IPS-15b (cell line): Measurements from ENCODE around the gene HAL.
A peak's percentile ranks its signal among the peaks of the same experiment; 100 is the strongest.

ENCODE experiments used
- H3K27me3 ChIP-seq: one replicate; pipeline ENCODE4 v1.6.1; 2013; ENCODE audit warnings: low read length; ENCODE audit not compliant: control insufficient read depth, insufficient read depth
- H3K36me3 ChIP-seq: one replicate; pipeline ENCODE4 v1.6.1; 2013; ENCODE audit warnings: low read length; ENCODE audit not compliant: control insufficient read depth, insufficient read depth
- H3K4me1 ChIP-seq: one replicate; pipeline ENCODE4 v1.6.1; 2013; ENCODE audit warnings: mild to moderate bottlenecking, low read length; ENCODE audit not compliant: control insufficient read depth, insufficient read depth
- H3K4me3 ChIP-seq: one replicate; pipeline ENCODE4 v1.5.1; 2013; ENCODE audit warnings: low read depth, low read length
- H3K9ac ChIP-seq: one replicate; pipeline ENCODE4 v1.6.1; 2013; ENCODE audit warnings: low read depth, mild to moderate bottlenecking, low read length
- H3K9me3 ChIP-seq: one replicate; pipeline ENCODE4 v1.6.1; 2013; ENCODE audit warnings: mild to moderate bottlenecking, low read length; ENCODE audit not compliant: control insufficient read depth, insufficient read depth

The HAL gene

GRCh38 chr12:96034621-96035282 is 38.6 kb upstream of the HAL start:
- H3K4me1 ChIP-seq = no peaks in the 10 kb centered on the region
- H3K4me3 ChIP-seq = peak overlapping the region; percentile 81
- H3K9ac ChIP-seq = peak overlapping the region; percentile 80
- H3K27me3 ChIP-seq = no peaks in the 10 kb centered on the region
- H3K9me3 ChIP-seq = no peaks in the 10 kb centered on the region
- H3K36me3 ChIP-seq = no peaks in the 10 kb centered on the region

GRCh38 chr12:96033549-96034389 is 37.6 kb upstream of the HAL start:
- Histone ChIP-seq H3K36me3 (no peaks in the 10 kb centered on the region), H3K4me1 (no peaks in the 10 kb centered on the region), H3K27me3 (no peaks in the 10 kb centered on the region), H3K9me3 (no peaks in the 10 kb centered on the region), H3K4me3 (peak overlapping the region; percentile 81), H3K9ac (no peak overlapping the region)

- H3K36me3 ChIP-seq = peaks cover 2% of the 10 kb centered on the region
These were observed 33.7 kb upstream of the HAL start for GRCh38 chr12:96029826-96030225.

GRCh38 chr12:96028538-96028937 is 32.4 kb upstream of the HAL start:
- Histone ChIP-seq H3K9me3 (no peaks in the 10 kb centered on the region), H3K9ac (no peak overlapping the region), H3K27me3 (no peaks in the 10 kb centered on the region), H3K36me3 (peaks cover 2% of the 10 kb centered on the region), H3K4me3 (no peak overlapping the region), H3K4me1 (no peaks in the 10 kb centered on the region)

More at GRCh38 chr12:96029826-96030225, 33.7 kb upstream of the HAL start:
- Histone ChIP-seq H3K9ac (no peak overlapping the region), H3K4me3 (no peak overlapping the region), H3K4me1 (no peaks in the 10 kb centered on the region), H3K27me3 (no peaks in the 10 kb centered on the region), H3K9me3 (no peaks in the 10 kb centered on the region)

- Histone ChIP-seq H3K4me1 (no peaks in the 10 kb centered on the region), H3K36me3 (peaks cover 7% of the 10 kb centered on the region), H3K9ac (no peak overlapping the region), H3K27me3 (no peaks in the 10 kb centered on the region), H3K9me3 (no peaks in the 10 kb centered on the region), H3K4me3 (no peak overlapping the region)
These were observed 30.2 kb upstream of the HAL start for GRCh38 chr12:96026331-96026730.

GRCh38 chr12:96025518-96025917 is 29.4 kb upstream of the HAL start:
- H3K9ac ChIP-seq = no peak overlapping the region
- H3K4me1 ChIP-seq = no peaks in the 10 kb centered on the region
- H3K27me3 ChIP-seq = no peaks in the 10 kb centered on the region
- no peak overlapping the region for H3K4me3 ChIP-seq
- H3K9me3 ChIP-seq = no peaks in the 10 kb centered on the region
- peaks cover 10% of the 10 kb centered on the region for H3K36me3 ChIP-seq

GRCh38 chr12:96020314-96021003 is 24.3 kb upstream of the HAL start:
- Histone ChIP-seq H3K4me3 (no peak overlapping the region), H3K27me3 (no peaks in the 10 kb centered on the region), H3K9ac (no peak overlapping the region), H3K4me1 (no peaks in the 10 kb centered on the region), H3K9me3 (no peaks in the 10 kb centered on the region), H3K36me3 (peaks cover 10% of the 10 kb centered on the region)

GRCh38 chr12:96015672-96016071 is 19.5 kb upstream of the HAL start:
- Histone ChIP-seq H3K36me3 (peaks cover 6% of the 10 kb centered on the region), H3K9me3 (no peaks in the 10 kb centered on the region)

GRCh38 chr12:96014943-96015599 is 18.9 kb upstream of the HAL start:
- Histone ChIP-seq H3K9me3 (no peaks in the 10 kb centered on the region), H3K36me3 (peaks cover 6% of the 10 kb centered on the region)

More at GRCh38 chr12:96015672-96016071, 19.5 kb upstream of the HAL start:
- Histone ChIP-seq H3K27me3 (no peaks in the 10 kb centered on the region), H3K4me3 (no peak overlapping the region), H3K4me1 (no peaks in the 10 kb centered on the region), H3K9ac (no peak overlapping the region)

GRCh38 chr12:96007729-96008128 is 11.6 kb upstream of the HAL start:
- peaks cover 8% of the 10 kb centered on the region for H3K36me3 ChIP-seq
- no peaks in the 10 kb centered on the region for H3K27me3 ChIP-seq
- no peak overlapping the region for H3K9ac ChIP-seq
- H3K4me1 ChIP-seq = no peaks in the 10 kb centered on the region
- H3K9me3 ChIP-seq = no peaks in the 10 kb centered on the region
- H3K4me3 ChIP-seq = no peak overlapping the region

More at GRCh38 chr12:96014943-96015599, 18.9 kb upstream of the HAL start:
- H3K4me1 ChIP-seq = no peaks in the 10 kb centered on the region
- H3K9ac ChIP-seq = no peak overlapping the region
- H3K4me3 ChIP-seq = no peak overlapping the region
- no peaks in the 10 kb centered on the region for H3K27me3 ChIP-seq

- Histone ChIP-seq H3K9ac (no peak overlapping the region), H3K4me1 (no peaks in the 10 kb centered on the region), H3K9me3 (no peaks in the 10 kb centered on the region), H3K27me3 (no peaks in the 10 kb centered on the region), H3K36me3 (peaks cover 8% of the 10 kb centered on the region), H3K4me3 (no peak overlapping the region)
These were observed 10.6 kb upstream of the HAL start for GRCh38 chr12:96006727-96007126.
